GM12878 (cell line): ENCODE results near the gene PHF20. TPM values are rescaled to one million over a fixed set of nuclear protein-coding genes. Genes with fewer than 3 reads are reported as not detected.

ENCODE experiments used
- CUX1 ChIP-seq: IDR thresholded peaks from 2 replicates; pipeline ENCODE4 v1.6.1; 2012; ENCODE audit warnings: improper control_type of control experiment, low read depth, low read length; ENCODE audit not compliant: insufficient replicate concordance
- E2F4 ChIP-seq: IDR thresholded peaks from 2 replicates; pipeline ENCODE4 v1.6.1; 2012; ENCODE audit warnings: low read depth, low read length, improper control_type of control experiment
- GATAD2B ChIP-seq: fragments of 450-650 bp; conservative IDR thresholded peaks from 2 replicates; pipeline ENCODE4 v1.6.1; 2017; ENCODE audit warnings: low read depth, mild to moderate bottlenecking, moderate library complexity
- HDGF ChIP-seq: fragments of 450-650 bp; IDR thresholded peaks from 2 replicates; pipeline ENCODE4 v1.6.1; 2016; ENCODE audit warnings: antibody characterized with exemption
- IRF4 ChIP-seq: IDR thresholded peaks from 2 replicates; pipeline ENCODE4 v1.6.1; 2011; ENCODE audit warnings: low read depth, low read length
- MLLT1 ChIP-seq: fragments of 450-650 bp; IDR thresholded peaks from 2 replicates; pipeline ENCODE4 v1.6.1; 2016; ENCODE audit warnings: mild to moderate bottlenecking
- MTA3 ChIP-seq: IDR thresholded peaks from 2 replicates; pipeline ENCODE4 v1.6.1; 2012; ENCODE audit warnings: low read length, inconsistent platforms, borderline replicate concordance
- POLR2AphosphoS2 ChIP-seq: IDR thresholded peaks from 2 replicates; pipeline ENCODE4 v1.6.1; 2011; ENCODE audit warnings: low read depth, mild to moderate bottlenecking, low read length, improper control_type of control experiment, moderate library complexity
- POLR2AphosphoS5 ChIP-seq: IDR thresholded peaks from 2 replicates; pipeline ENCODE4 v1.6.1; 2011; ENCODE audit warnings: mild to moderate bottlenecking, low read length, inconsistent platforms
- RB1 ChIP-seq: fragments of 450-650 bp; formaldehyde crosslinking; IDR thresholded peaks from 2 replicates; pipeline ENCODE4 v1.6.1; 2017; ENCODE audit warnings: mild to moderate bottlenecking, borderline replicate concordance
- SIN3A ChIP-seq: IDR thresholded peaks from 2 replicates; pipeline ENCODE4 v1.6.1; 2012; ENCODE audit warnings: low read depth, low read length, improper control_type of control experiment
- SREBF1 ChIP-seq: IDR thresholded peaks from 2 replicates; pipeline ENCODE4 v1.6.1; 2012; ENCODE audit warnings: mild to moderate bottlenecking, low read length
- SREBF2 ChIP-seq: IDR thresholded peaks from 2 replicates; pipeline ENCODE4 v1.6.1; 2012; ENCODE audit warnings: mild to moderate bottlenecking, low read length
- STAT3 ChIP-seq: IDR thresholded peaks from 2 replicates; pipeline ENCODE4 v1.6.1; 2011; ENCODE audit warnings: low read depth, low read length, improper control_type of control experiment
- WRNIP1 ChIP-seq: IDR thresholded peaks from 2 replicates; pipeline ENCODE4 v1.6.1; 2011; ENCODE audit warnings: low read depth, low read length, improper control_type of control experiment, borderline replicate concordance
- polyA plus RNA-seq, 11 experiments: library from polyadenylated mRNA; depleted of rRNA in 4 of 11; unstranded in 6 of 11; stranded (reverse) in 5 of 11; fragments of >200 nt; fragmentation: Nextera tagmentation in 4 of 11; fragmentation: Illumina TruSeq in 1 of 11; extraction: Ambion mirVana in 4 of 11; extraction: Trizol in 1 of 11; gene quantifications; 1 replicate in 1 of 11; 2 replicates in 10 of 11; pipeline versions ENCODE4 v1.2.1 to v1.2.3, GENCODE V29; 2011 to 2016; ENCODE audit warnings: inconsistent platforms in 2 of 11, missing spikeins in 2 of 11, low read depth in 1 of 11
- total RNA-seq, 4 experiments: library from RNA; depleted of rRNA in 3 of 4; stranded (reverse); fragments of >200 nt in 3 of 4; fragmentation: Illumina TruSeq in 1 of 4; extraction: Trizol in 1 of 4; gene quantifications; 2 replicates each; pipeline versions ENCODE4 v1.2.1 to v1.2.3, GENCODE V29; 2013 to 2021
- TF ChIP-seq, protein P1 (sequence below): fragments of 450-650 bp; IDR thresholded peaks from 2 replicates; pipeline ENCODE4 v1.6.1; 2016; ENCODE audit warnings: mild to moderate bottlenecking
- TF ChIP-seq, protein P2 (sequence below): fragments of 150-350 bp; IDR thresholded peaks from 2 replicates; pipeline ENCODE4 v1.6.1; 2016; ENCODE audit warnings: low read depth, low read length

PHF20 gene
- total and polyA plus RNA-seq, 10 of the 15 experiments (the other 5 are each of a cell fraction or from before 2014, with no cell fraction given) = 31.6 to 91.2 (median 46.8) TPM

GRCh38 chr20:35954200-35954906, 182.5 kb downstream of the PHF20 start, which contains the start of gene SCAND1 (continued):
- TF ChIP-seq, protein P1, sequence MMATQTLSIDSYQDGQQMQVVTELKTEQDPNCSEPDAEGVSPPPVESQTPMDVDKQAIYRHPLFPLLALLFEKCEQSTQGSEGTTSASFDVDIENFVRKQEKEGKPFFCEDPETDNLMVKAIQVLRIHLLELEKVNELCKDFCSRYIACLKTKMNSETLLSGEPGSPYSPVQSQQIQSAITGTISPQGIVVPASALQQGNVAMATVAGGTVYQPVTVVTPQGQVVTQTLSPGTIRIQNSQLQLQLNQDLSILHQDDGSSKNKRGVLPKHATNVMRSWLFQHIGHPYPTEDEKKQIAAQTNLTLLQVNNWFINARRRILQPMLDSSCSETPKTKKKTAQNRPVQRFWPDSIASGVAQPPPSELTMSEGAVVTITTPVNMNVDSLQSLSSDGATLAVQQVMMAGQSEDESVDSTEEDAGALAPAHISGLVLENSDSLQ = peak; percentile 73
- TF ChIP-seq MTA3 (no peak), SIN3A (peak; percentile 69), MLLT1 (0 out of 2 replicates have a peak, but pooled peaks have one; percentile 46), E2F4 (peak; percentile 36; the same call in 1 of the 2 replicates), RB1 (no peak; the same call in 1 of the 2 replicates), POLR2AphosphoS2 (peak; percentile 52), SREBF1 (0 out of 2 replicates have a peak, but pooled peaks have one; percentile 15), GATAD2B (0 out of 2 replicates have a peak, but pooled peaks have one; percentile 19), IRF4 (peak; percentile 32; the same call in 1 of the 2 replicates), CUX1 (no peak), POLR2AphosphoS5 (peak; percentile 95), HDGF (no peak; the same call in 1 of the 2 replicates), SREBF2 (peak; percentile 64; the same call in 1 of the 2 replicates), WRNIP1 (no peak), STAT3 (no peak)
- TF ChIP-seq, protein P2, sequence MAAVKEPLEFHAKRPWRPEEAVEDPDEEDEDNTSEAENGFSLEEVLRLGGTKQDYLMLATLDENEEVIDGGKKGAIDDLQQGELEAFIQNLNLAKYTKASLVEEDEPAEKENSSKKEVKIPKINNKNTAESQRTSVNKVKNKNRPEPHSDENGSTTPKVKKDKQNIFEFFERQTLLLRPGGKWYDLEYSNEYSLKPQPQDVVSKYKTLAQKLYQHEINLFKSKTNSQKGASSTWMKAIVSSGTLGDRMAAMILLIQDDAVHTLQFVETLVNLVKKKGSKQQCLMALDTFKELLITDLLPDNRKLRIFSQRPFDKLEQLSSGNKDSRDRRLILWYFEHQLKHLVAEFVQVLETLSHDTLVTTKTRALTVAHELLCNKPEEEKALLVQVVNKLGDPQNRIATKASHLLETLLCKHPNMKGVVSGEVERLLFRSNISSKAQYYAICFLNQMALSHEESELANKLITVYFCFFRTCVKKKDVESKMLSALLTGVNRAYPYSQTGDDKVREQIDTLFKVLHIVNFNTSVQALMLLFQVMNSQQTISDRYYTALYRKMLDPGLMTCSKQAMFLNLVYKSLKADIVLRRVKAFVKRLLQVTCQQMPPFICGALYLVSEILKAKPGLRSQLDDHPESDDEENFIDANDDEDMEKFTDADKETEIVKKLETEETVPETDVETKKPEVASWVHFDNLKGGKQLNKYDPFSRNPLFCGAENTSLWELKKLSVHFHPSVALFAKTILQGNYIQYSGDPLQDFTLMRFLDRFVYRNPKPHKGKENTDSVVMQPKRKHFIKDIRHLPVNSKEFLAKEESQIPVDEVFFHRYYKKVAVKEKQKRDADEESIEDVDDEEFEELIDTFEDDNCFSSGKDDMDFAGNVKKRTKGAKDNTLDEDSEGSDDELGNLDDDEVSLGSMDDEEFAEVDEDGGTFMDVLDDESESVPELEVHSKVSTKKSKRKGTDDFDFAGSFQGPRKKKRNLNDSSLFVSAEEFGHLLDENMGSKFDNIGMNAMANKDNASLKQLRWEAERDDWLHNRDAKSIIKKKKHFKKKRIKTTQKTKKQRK = no peak
